Effector memory CD8-positive, alpha-beta T cell (primary cell): ENCODE measurements around the gene NR2C1.
"Not testable (repeated sequence)": the region's sequence is repeated elsewhere in the genome, so short reads cannot be mapped to it uniquely, and the experiment has no call there.

Source experiments
- ATAC-seq: fragments of 150-1000 bp; cut with Tn5 transposase; replicated peaks from 2 replicates; pipeline ENCODE4 v1.10.0; 2021; ENCODE audit warnings: mild to moderate bottlenecking, moderate library complexity
- DNase-seq, 3 experiments: peaks; one replicate each; pipeline ENCODE4 v3.0.0; 2021
- H3K27ac Mint-ChIP-seq, 2 donors: one replicate each; pipeline ENCODE4 v1.8.0; 2022; ENCODE audit warnings: mild to moderate bottlenecking in 2 of 2, mixed read lengths in 2 of 2, moderate library complexity in 2 of 2
- H3K27me3 Mint-ChIP-seq, 2 donors: one replicate each; pipeline ENCODE4 v1.8.0; 2022; ENCODE audit warnings: mixed read lengths in 2 of 2
- H3K36me3 Mint-ChIP-seq: one replicate; pipeline ENCODE4 v1.8.0; 2022; ENCODE audit warnings: mild to moderate bottlenecking, moderate library complexity, mixed read lengths; ENCODE audit not compliant: insufficient read depth
- H3K4me1 Mint-ChIP-seq, 2 donors: one replicate each; pipeline ENCODE4 v1.8.0; 2022; ENCODE audit warnings: low read depth in 2 of 2, mixed read lengths in 2 of 2
- H3K4me3 Mint-ChIP-seq, 2 donors: one replicate each; pipeline ENCODE4 v1.8.0; 2022; ENCODE audit warnings: mild to moderate bottlenecking in 2 of 2, mixed read lengths in 2 of 2, moderate library complexity in 2 of 2
- H3K9me3 Mint-ChIP-seq, 2 donors: one replicate each; pipeline ENCODE4 v1.8.0; 2022; ENCODE audit warnings: mixed read lengths in 2 of 2
- total RNA-seq, 9 experiments: gene quantifications; one replicate each; lab custom pipeline; 2026; lab: John Stamatoyannopoulos, UW

NR2C1 gene
- 17.5 to 51.5 (median 38.5) reads per million in 9 experiments for total RNA-seq

DNA sequence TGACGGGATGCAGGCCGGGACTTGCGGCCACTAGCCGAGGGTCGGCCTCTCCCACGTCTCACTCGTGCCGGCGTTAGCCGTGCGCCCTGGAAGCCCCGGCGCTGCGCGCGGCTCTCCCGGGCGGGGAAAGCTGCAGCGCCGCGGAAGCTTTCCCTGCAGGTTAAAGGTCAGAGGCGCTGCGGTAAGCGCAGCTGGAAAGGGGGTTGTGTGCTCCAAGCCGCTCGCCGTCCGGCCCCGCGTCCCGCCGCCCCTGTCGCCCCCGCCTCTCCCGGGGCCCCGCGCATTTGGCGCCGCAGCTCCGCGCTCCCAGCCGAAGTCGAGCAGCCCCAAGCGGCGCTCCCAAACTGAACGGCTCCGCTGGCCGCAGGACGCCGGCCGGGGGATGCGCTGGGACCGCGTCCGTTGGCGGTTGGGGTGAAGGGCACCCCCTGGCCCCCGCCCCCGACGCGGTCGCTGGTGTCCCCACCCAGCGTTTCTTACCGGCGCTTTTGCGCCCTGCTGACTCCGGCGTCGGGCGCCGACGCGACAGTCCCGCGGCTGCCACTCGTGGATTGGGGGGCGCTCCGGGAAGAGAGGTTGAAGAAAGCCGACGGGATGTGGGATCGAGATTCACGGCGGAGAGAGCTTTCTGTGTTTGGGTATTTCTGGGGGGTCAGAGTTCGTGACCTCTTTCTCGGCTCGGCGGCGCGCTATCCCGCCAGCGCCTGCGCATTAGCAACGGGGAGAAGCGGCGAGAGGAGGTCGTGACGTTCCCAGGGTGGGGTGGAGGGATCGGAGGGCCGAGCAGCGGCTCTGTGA is at the start of gene NR2C1:
NR2C1 (minus strand) TSS at position 719 of the 798 bp plus-strand sequence. CDS start 6,234 bp downstream, outside the sequence.
- no peaks in the 10 kb centered on the region for H3K27me3 Mint-ChIP-seq
- peaks cover 2 to 16% of the 10 kb centered on the region in 2 donors for H3K4me1 Mint-ChIP-seq
- peak; percentile 86 to 89 (median 89) for DNase-seq
- peak within 1 kb of the TSS; percentile 90 to 93 for H3K4me3 Mint-ChIP-seq
- peak within 1 kb of the TSS; percentile 78 to 94 for H3K27ac Mint-ChIP-seq
- peak; percentile 95 for ATAC-seq
- peaks cover 11% of the 10 kb centered on the region for H3K36me3 Mint-ChIP-seq
- no peaks in the 10 kb centered on the region for H3K9me3 Mint-ChIP-seq

DNA sequence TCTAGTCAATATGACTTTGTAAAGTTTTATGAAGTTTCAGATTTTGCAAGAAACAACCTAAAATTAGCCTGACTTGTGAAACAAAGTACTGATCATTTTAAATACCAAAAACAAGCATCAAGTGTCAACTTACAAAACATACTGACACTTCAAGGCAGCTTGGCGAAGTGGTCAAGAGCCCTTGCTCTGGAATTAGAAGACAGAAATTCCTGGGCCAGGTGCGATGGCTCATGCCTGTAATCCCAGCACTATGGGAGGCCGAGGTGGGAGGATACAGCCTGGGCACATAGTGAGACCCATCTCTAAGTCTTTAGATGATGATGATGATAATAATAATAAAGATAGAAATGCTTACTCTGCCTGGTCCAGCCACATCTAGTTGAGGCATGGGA is 45.4 kb upstream of the NR2C1 start:
- H3K9me3 Mint-ChIP-seq, result no peaks in the 10 kb centered on the region
- no peak overlapping the region for H3K4me3 Mint-ChIP-seq
- DNase-seq (no peak), ATAC-seq (no peak)
- no peaks in the 10 kb centered on the region for H3K27me3 Mint-ChIP-seq
- H3K36me3 Mint-ChIP-seq, result no peaks in the 10 kb centered on the region
- no peaks in the 10 kb centered on the region for H3K4me1 Mint-ChIP-seq
- H3K27ac Mint-ChIP-seq, result no peak overlapping the region

DNA sequence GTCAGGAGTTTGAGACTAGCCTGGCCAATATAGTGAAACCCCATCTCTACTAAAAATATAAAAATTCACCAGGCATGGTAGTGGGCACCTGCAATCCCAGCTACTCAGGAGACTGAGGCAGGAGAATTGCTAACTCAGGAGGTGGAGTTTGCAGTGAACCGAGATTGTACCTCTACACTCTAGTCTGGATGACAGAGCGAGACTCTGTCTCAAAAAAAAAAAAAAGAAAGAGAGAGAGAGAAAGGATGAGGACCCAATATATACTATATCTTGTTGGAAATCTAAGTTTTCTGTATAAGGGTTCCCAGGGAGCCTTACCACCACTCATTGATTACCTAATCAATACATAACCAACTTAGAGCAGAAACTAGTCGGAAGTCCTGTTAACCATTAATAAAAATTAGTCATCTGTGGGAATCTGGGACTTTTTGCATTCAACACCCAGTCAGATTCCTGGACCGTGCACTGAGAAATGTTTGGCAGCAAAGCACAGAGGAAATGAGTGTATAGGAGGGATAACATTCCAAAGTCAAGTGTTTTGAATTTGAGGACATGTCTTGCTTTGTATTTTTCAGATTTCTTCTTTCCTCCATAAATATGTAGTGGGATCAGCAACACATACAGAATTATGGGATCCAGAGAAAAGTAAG is 44.8 kb upstream of the NR2C1 start:
- H3K4me3 Mint-ChIP-seq, result no peak overlapping the region
- H3K27ac Mint-ChIP-seq, result no peak overlapping the region
- DNase-seq (no peak), ATAC-seq (no peak)
- H3K4me1 Mint-ChIP-seq, result no peaks in the 10 kb centered on the region
- no peaks in the 10 kb centered on the region for H3K9me3 Mint-ChIP-seq
- no peaks in the 10 kb centered on the region for H3K27me3 Mint-ChIP-seq
- no peaks in the 10 kb centered on the region for H3K36me3 Mint-ChIP-seq

DNA sequence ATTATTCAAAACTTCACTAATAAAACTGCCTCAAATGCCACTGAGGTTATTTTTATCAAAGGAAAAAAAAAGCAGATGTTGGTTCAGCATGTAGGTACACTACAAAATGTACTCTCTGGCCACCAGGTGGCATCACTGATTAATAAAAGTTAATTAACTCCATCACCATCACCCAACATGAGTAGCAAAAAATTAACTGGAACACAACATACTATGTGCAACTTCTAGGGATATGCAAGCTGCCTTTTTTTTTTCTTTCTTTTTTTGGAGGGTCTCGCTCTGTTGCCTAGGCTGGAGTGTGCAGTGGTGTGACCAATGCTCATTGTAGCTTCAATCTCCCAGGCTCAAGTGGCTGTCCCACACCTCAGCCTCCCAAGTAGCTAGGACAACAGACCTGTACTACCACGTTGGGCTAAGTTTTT is 43.8 kb upstream of the NR2C1 start:
- Mint-ChIP-seq H3K9me3 (no peaks in the 10 kb centered on the region), H3K4me3 (no peak overlapping the region), H3K4me1 (no peaks in the 10 kb centered on the region), H3K27ac (no peak overlapping the region), H3K27me3 (no peaks in the 10 kb centered on the region), H3K36me3 (no peaks in the 10 kb centered on the region)
- peak; percentile 57 to 61 (median 58) for DNase-seq
- ATAC-seq, result peak; percentile 78

GRCh38 chr12:95116773-95117172 is 43.4 kb upstream of the NR2C1 start:
- Mint-ChIP-seq H3K9me3 (no peaks in the 10 kb centered on the region), H3K27ac (no peak overlapping the region), H3K4me1 (no peaks in the 10 kb centered on the region), H3K36me3 (no peaks in the 10 kb centered on the region), H3K27me3 (no peaks in the 10 kb centered on the region), H3K4me3 (no peak overlapping the region)
- DNase-seq (no peak), ATAC-seq (peak; percentile 73)

DNA sequence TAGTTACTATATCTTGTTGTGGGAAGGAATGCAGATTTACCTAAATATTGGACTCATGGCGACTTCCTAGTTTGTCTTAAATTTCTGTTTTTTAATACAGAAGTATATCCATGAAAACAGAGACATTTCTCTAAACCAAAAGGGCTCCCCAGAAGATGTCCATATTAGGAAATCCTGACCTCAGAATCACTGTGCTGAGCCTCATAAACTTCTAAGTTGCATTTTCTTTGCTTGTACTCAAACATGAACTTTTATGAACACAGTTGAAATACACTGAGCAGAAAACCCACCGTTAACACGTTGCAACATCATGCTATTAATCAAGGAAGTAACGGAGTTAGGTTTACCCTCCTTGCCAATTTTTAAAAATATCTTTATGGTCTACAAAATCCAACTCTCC is 42.9 kb upstream of the NR2C1 start:
- H3K9me3 Mint-ChIP-seq, result no peaks in the 10 kb centered on the region
- H3K36me3 Mint-ChIP-seq, result no peaks in the 10 kb centered on the region
- H3K27ac Mint-ChIP-seq, result no peak overlapping the region
- ATAC-seq, result no peak
- H3K4me1 Mint-ChIP-seq, result no peaks in the 10 kb centered on the region
- no peaks in the 10 kb centered on the region for H3K27me3 Mint-ChIP-seq
- no peak overlapping the region for H3K4me3 Mint-ChIP-seq
- no peak for DNase-seq

GRCh38 chr12:95115641-95116040 is 42.2 kb upstream of the NR2C1 start:
- no peak overlapping the region for H3K27ac Mint-ChIP-seq
- H3K4me3 Mint-ChIP-seq, result no peak overlapping the region
- ATAC-seq (no peak), DNase-seq (no peak)
- no peaks in the 10 kb centered on the region for H3K27me3 Mint-ChIP-seq
- no peaks in the 10 kb centered on the region for H3K36me3 Mint-ChIP-seq
- H3K9me3 Mint-ChIP-seq, result no peaks in the 10 kb centered on the region
- H3K4me1 Mint-ChIP-seq, result no peaks in the 10 kb centered on the region

- no peak for DNase-seq
- Mint-ChIP-seq H3K27me3 (no peaks in the 10 kb centered on the region), H3K27ac (peak overlapping the region in 1 of 2 donors; percentile 38), H3K9me3 (no peaks in the 10 kb centered on the region), H3K4me3 (no peak overlapping the region), H3K4me1 (no peaks in the 10 kb centered on the region), H3K36me3 (no peaks in the 10 kb centered on the region)
- ATAC-seq, result no peak
These were observed 41.5 kb upstream of the NR2C1 start for GRCh38 chr12:95114766-95115405.

DNA sequence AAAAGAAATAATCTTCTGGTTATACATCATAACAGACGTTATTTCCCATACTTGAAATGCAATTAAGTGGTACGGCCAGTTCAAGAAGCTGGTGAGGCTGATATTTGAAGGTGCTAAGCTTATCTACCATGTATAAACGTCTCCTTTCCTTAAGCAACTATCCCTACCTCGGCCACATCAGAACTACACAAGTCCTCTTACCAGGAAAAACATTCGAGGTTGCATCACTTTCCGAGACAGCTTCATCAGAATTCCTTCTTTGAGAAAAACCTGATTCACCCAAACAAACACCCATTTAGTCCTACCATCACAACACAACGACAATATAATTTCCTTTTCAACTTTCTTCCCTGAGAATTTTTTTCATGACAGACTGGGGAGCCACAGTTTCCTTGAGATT is 33.9 kb upstream of the NR2C1 start:
- Mint-ChIP-seq H3K27me3 (no peaks in the 10 kb centered on the region), H3K27ac (no peak overlapping the region), H3K9me3 (no peaks in the 10 kb centered on the region), H3K4me1 (peaks cover 6 to 10% of the 10 kb centered on the region in 2 donors), H3K4me3 (no peak overlapping the region), H3K36me3 (no peaks in the 10 kb centered on the region)
- ATAC-seq (no peak), DNase-seq (no peak)

- Mint-ChIP-seq H3K9me3 (no peaks in the 10 kb centered on the region), H3K4me3 (no peak overlapping the region), H3K27me3 (no peaks in the 10 kb centered on the region), H3K4me1 (peaks cover 6 to 10% of the 10 kb centered on the region in 2 donors), H3K27ac (no peak overlapping the region), H3K36me3 (peaks cover 2% of the 10 kb centered on the region)
- DNase-seq (no peak), ATAC-seq (no peak)
These were observed 32.1 kb upstream of the NR2C1 start for GRCh38 chr12:95105540-95105939.

- H3K36me3 Mint-ChIP-seq, result peaks cover 2% of the 10 kb centered on the region
- H3K4me3 Mint-ChIP-seq, result no peak overlapping the region
- DNase-seq, result no peak
- ATAC-seq, result no peak
- H3K27me3 Mint-ChIP-seq, result no peaks in the 10 kb centered on the region
- H3K4me1 Mint-ChIP-seq, result peaks cover 6 to 10% of the 10 kb centered on the region in 2 donors
- H3K27ac Mint-ChIP-seq, result no peak overlapping the region
- no peaks in the 10 kb centered on the region for H3K9me3 Mint-ChIP-seq
These were observed 31.6 kb upstream of the NR2C1 start for GRCh38 chr12:95104919-95105452.

- Mint-ChIP-seq H3K27ac (peak overlapping the region in 1 of 2 donors; percentile 21), H3K27me3 (no peaks in the 10 kb centered on the region), H3K9me3 (no peaks in the 10 kb centered on the region), H3K4me3 (no peak overlapping the region), H3K4me1 (peaks cover 6 to 10% of the 10 kb centered on the region in 2 donors), H3K36me3 (peaks cover 2% of the 10 kb centered on the region)
- ATAC-seq, result peak; percentile 75
- DNase-seq, result no peak
These were observed 29.7 kb upstream of the NR2C1 start for GRCh38 chr12:95102916-95103671.

- DNase-seq, H3K4me1 Mint-ChIP-seq, ATAC-seq, H3K4me3 Mint-ChIP-seq, H3K27ac Mint-ChIP-seq, H3K9me3 Mint-ChIP-seq, H3K27me3 Mint-ChIP-seq, H3K36me3 Mint-ChIP-seq: not testable (repeated sequence)
These were observed 28.5 kb upstream of the NR2C1 start for GRCh38 chr12:95101957-95102356.
